ENCODE results near the gene SSR3.

Gene SSR3

DNA sequence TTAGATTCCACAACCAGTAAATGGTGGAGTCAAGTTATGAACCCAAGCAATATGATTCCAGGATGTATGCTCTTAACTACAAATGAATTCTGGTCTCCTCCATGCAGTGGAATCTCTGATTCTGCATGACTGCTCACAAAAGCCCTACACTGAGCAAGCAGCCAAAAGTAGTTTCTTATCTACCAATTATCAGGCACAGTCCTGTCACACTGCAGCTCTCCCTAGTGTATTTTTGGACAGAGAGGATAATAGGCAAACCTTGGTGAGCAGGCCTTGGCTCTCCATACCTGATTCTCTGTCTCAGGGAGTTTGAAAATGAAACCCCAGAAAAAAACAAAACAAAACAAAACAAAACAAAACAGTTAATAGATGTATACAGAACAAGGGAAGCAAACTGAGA, 3.5 kb upstream of the SSR3 start:
- no peak overlapping the region for H3K4me3 ChIP-seq (ENCODE audit: low read depth, low read length)
- DNase-seq (ENCODE audit: low read depth) = no peak
- TF ChIP-seq, protein P1, sequence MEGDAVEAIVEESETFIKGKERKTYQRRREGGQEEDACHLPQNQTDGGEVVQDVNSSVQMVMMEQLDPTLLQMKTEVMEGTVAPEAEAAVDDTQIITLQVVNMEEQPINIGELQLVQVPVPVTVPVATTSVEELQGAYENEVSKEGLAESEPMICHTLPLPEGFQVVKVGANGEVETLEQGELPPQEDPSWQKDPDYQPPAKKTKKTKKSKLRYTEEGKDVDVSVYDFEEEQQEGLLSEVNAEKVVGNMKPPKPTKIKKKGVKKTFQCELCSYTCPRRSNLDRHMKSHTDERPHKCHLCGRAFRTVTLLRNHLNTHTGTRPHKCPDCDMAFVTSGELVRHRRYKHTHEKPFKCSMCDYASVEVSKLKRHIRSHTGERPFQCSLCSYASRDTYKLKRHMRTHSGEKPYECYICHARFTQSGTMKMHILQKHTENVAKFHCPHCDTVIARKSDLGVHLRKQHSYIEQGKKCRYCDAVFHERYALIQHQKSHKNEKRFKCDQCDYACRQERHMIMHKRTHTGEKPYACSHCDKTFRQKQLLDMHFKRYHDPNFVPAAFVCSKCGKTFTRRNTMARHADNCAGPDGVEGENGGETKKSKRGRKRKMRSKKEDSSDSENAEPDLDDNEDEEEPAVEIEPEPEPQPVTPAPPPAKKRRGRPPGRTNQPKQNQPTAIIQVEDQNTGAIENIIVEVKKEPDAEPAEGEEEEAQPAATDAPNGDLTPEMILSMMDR (conservative IDR thresholded peaks at IDR 0.05; ENCODE audit: low read depth, low read length) = no peak

DNA sequence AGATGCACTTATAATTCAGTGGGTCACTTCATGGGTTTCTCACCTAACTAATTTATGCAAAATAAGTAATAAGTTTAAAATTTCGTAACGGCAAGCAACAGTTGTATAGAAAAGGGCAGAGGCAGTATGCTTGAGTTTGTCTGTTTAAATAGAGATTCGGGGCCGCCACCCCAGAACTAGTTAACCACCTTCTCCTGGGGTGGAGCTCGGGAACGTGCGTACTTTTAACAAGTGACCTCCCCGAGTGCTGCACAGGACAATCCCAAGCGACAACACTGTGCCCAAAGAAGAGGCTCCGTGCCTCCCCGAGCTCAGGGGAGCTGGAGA, 439 bp downstream of the SSR3 start:
- DNase-seq (ENCODE audit: low read depth) = no peak
- H3K4me3 ChIP-seq (ENCODE audit: low read depth, low read length) = peak overlapping the region; percentile 79
- TF ChIP-seq, protein P1 (conservative IDR thresholded peaks at IDR 0.05; ENCODE audit: low read depth, low read length) = no peak

DNA sequence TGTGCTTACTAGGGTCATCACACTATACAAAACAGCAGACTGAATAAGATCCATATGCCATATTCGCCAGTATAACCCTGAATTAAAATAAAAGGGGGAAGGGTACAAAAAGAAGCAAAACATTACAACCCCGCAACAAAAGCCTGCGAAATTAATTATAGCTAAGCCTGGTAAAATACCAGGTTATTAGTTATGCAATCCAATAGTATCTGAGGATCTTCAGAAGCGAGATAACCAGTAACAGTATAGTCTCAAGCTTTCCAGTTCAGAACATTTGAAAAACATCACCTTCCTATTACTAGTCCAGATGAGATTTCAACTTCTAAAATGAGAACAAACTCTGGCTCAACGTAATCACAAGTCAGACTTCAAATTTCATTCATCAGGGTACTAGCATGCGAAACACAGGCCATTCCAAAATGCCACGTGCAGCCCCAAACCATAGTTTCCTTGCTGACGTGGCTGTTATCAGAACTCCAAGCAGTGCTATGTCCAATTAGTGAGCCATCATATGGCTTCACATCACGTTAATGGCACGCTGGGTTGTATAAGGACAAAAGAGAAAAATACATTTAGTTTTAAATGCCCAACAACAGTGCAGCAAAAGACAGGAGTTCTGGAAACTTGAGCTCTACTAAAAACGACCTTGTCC, 1.1 kb downstream of the SSR3 start:
- TF ChIP-seq, protein P1 (conservative IDR thresholded peaks at IDR 0.05; ENCODE audit: low read depth, low read length) = no peak
- H3K4me3 ChIP-seq (ENCODE audit: low read depth, low read length) = peak overlapping the region; percentile 79
- peak; percentile 74 for DNase-seq (ENCODE audit: low read depth)

GRCh38 chr3:156552973-156553372, 1.9 kb downstream of the SSR3 start:
- H3K4me3 ChIP-seq (ENCODE audit: low read depth, low read length) = peak overlapping the region; percentile 79
- TF ChIP-seq, protein P1 (conservative IDR thresholded peaks at IDR 0.05; ENCODE audit: low read depth, low read length) = no peak
- no peak for DNase-seq (ENCODE audit: low read depth)

DNA sequence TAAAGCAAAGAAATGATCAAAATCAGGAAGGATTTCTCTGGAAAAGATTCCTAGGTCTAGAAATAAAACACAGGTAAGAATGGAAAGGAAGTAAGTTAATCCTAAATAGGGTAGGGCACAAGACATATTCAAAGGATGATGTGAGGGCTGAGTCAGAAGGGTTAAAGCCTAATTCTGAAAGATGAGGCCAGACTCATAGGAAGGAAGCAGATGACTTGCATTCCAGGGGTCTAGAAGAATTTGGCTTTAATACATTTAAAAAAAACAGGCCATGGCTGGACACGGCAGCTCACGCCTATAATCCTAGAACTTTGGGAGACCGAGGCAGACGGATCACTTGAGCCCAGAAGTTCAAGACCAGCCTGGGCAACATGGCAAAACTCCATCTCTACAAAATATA, 3.2 kb downstream of the SSR3 start:
- TF ChIP-seq, protein P1 (conservative IDR thresholded peaks at IDR 0.05; ENCODE audit: low read depth, low read length) = no peak
- H3K4me3 ChIP-seq (ENCODE audit: low read depth, low read length) = peak overlapping the region; percentile 17
- DNase-seq (ENCODE audit: low read depth) = peak; percentile 86

GRCh38 chr3:156551261-156551660, 3.7 kb downstream of the SSR3 start:
- no peak for DNase-seq (ENCODE audit: low read depth)
- no peak overlapping the region for H3K4me3 ChIP-seq (ENCODE audit: low read depth, low read length)

DNA sequence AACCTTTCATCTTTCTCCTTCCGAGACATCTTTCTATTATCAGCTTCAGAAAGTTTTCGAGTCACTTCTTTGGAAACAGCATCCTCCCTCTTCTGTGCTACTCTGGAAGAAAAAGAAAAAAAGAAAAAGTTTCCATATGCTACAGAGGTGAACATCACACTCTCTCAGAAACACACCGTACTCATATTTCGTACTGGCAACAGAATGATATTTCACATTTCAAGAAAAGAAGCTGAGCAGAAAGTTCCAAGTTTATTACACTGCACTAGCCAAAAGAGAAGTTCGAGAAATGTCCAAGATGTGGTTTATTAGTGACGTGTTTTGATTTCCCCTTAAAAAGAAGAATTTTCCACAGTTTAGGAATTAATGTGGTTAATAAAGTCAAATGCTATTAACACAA, 6.0 kb downstream of the SSR3 start:
- TF ChIP-seq, protein P1 (conservative IDR thresholded peaks at IDR 0.05; ENCODE audit: low read depth, low read length) = no peak
- H3K4me3 ChIP-seq (ENCODE audit: low read depth, low read length) = no peak overlapping the region
- peak; percentile 29 for DNase-seq (ENCODE audit: low read depth)

More at GRCh38 chr3:156551261-156551660, 3.7 kb downstream of the SSR3 start:
- TF ChIP-seq, protein P1 (conservative IDR thresholded peaks at IDR 0.05; ENCODE audit: low read depth, low read length) = no peak

Measured in choroid plexus epithelial cell (primary cell).